ENCODE measurements around the gene FLAD1. TPM values are rescaled to one million over a fixed set of nuclear protein-coding genes. Genes with fewer than 3 reads are reported as not detected.

Gene FLAD1
- total RNA-seq, 1 donor from 2014 or later, result 51.5 TPM

GRCh38 chr1:155017946-155018316 lies 34.8 kb downstream of the FLAD1 start:
- peaks cover 31% of the 10 kb centered on the region for H3K4me1 Mint-ChIP-seq (ENCODE audit: low read depth, unreplicated experiment)
- no peak for FAIRE-seq
- H3K9ac ChIP-seq (ENCODE audit: low read length), result peak overlapping the region; percentile 46
- H3K4me1 ChIP-seq (ENCODE audit: insufficient read depth, low read length), result peaks cover 9% of the 10 kb centered on the region
- peak overlapping the region; percentile 78 for H3K4me2 ChIP-seq (ENCODE audit: low read length)
- no peaks in the 10 kb centered on the region for H3K27me3 ChIP-seq (ENCODE audit: insufficient read depth, low read length)
- peaks cover 3% of the 10 kb centered on the region for H3K36me3 Mint-ChIP-seq (ENCODE audit: low read depth, unreplicated experiment)
- no peaks in the 10 kb centered on the region for H3K9me3 Mint-ChIP-seq (ENCODE audit: unreplicated experiment)
- H3K27ac ChIP-seq (ENCODE audit: low read depth, low read length), result no peak overlapping the region
- H3K79me2 ChIP-seq (ENCODE audit: insufficient read depth, low read length), result no peaks in the 10 kb centered on the region
- TF ChIP-seq CTCF (IDR thresholded peaks at IDR 0.05; ENCODE audit: insufficient read depth, low read depth, low read length), result no peak
- TF ChIP-seq EZH2 (IDR thresholded peaks at IDR 0.05; ENCODE audit: insufficient read depth, low read length), result no peak
- H3K27ac Mint-ChIP-seq (ENCODE audit: unreplicated experiment), result peak overlapping the region; percentile 34
- H4K20me1 ChIP-seq (ENCODE audit: insufficient read depth, low read length), result peaks cover 25% of the 10 kb centered on the region
- H3K27me3 Mint-ChIP-seq (ENCODE audit: low read depth, unreplicated experiment), result no peaks in the 10 kb centered on the region
- no peak overlapping the region for H2AFZ ChIP-seq (ENCODE audit: low read depth, low read length)
- DNase-seq (ENCODE audit: low read depth), result no peak
- no peaks in the 10 kb centered on the region for H3K9me3 ChIP-seq (ENCODE audit: insufficient read depth, low read depth, low read length)
- no peaks in the 10 kb centered on the region for H3K36me3 ChIP-seq (ENCODE audit: insufficient read depth, low read length)
- H3K4me3 ChIP-seq (ENCODE audit: insufficient read depth, low read depth, low read length), result no peak overlapping the region
- H3K4me3 Mint-ChIP-seq (ENCODE audit: unreplicated experiment), result peak overlapping the region; percentile 45

- H3K36me3 Mint-ChIP-seq (ENCODE audit: low read depth, unreplicated experiment), result no peaks in the 10 kb centered on the region
- H3K27me3 Mint-ChIP-seq (ENCODE audit: low read depth, unreplicated experiment), result no peaks in the 10 kb centered on the region
- no peak overlapping the region for H3K4me2 ChIP-seq (ENCODE audit: low read length)
- H3K9ac ChIP-seq (ENCODE audit: low read length), result no peak overlapping the region
- H3K27ac Mint-ChIP-seq (ENCODE audit: unreplicated experiment), result peak overlapping the region; percentile 10
- no peak overlapping the region for H3K4me3 ChIP-seq (ENCODE audit: insufficient read depth, low read depth, low read length)
- no peaks in the 10 kb centered on the region for H3K9me3 Mint-ChIP-seq (ENCODE audit: unreplicated experiment)
- no peaks in the 10 kb centered on the region for H3K36me3 ChIP-seq (ENCODE audit: insufficient read depth, low read length)
- no peak overlapping the region for H3K27ac ChIP-seq (ENCODE audit: low read depth, low read length)
- H3K9me3 ChIP-seq (ENCODE audit: insufficient read depth, low read depth, low read length), result no peaks in the 10 kb centered on the region
- H3K4me3 Mint-ChIP-seq (ENCODE audit: unreplicated experiment), result no peak overlapping the region
- H4K20me1 ChIP-seq (ENCODE audit: insufficient read depth, low read length), result peaks cover 19% of the 10 kb centered on the region
- H3K4me1 Mint-ChIP-seq (ENCODE audit: low read depth, unreplicated experiment), result peaks cover 29% of the 10 kb centered on the region
- no peak for DNase-seq (ENCODE audit: low read depth)
- peaks cover 9% of the 10 kb centered on the region for H3K4me1 ChIP-seq (ENCODE audit: insufficient read depth, low read length)
- no peak for TF ChIP-seq EZH2 (IDR thresholded peaks at IDR 0.05; ENCODE audit: insufficient read depth, low read length)
- TF ChIP-seq CTCF (IDR thresholded peaks at IDR 0.05; ENCODE audit: insufficient read depth, low read depth, low read length), result no peak
- no peaks in the 10 kb centered on the region for H3K79me2 ChIP-seq (ENCODE audit: insufficient read depth, low read length)
- H3K27me3 ChIP-seq (ENCODE audit: insufficient read depth, low read length), result no peaks in the 10 kb centered on the region
- FAIRE-seq, result no peak
- H2AFZ ChIP-seq (ENCODE audit: low read depth, low read length), result no peak overlapping the region
Measured at GRCh38 chr1:155018617-155019348, 35.6 kb downstream of the FLAD1 start.
